T-helper 1 cell treated with Interleukin-12 subunit alpha and Interleukin-12 subunit beta and Interleukin-4 antibody, amounts not matched to agents 30 ng/mL and 1 ng/mL, for 36 hours (primary cell): ENCODE measurements around the gene DUSP8. TPM values are rescaled to one million over a fixed set of nuclear protein-coding genes. Genes with fewer than 3 reads are reported as not detected.

Source experiments
- intact Hi-C: fragments of 100-400 bp; cut with micrococcal nuclease; formaldehyde crosslinking; loops from one replicate; pipeline ENCODE4 v1.15.1; 2024
- total RNA-seq: library from RNA; stranded (reverse); gene quantifications from 2 replicates; pipeline ENCODE4 v1.2.3, GENCODE V29; 2022

Gene DUSP8
- total RNA-seq, 1 donor from 2014 or later: 1.3 TPM

DNA sequence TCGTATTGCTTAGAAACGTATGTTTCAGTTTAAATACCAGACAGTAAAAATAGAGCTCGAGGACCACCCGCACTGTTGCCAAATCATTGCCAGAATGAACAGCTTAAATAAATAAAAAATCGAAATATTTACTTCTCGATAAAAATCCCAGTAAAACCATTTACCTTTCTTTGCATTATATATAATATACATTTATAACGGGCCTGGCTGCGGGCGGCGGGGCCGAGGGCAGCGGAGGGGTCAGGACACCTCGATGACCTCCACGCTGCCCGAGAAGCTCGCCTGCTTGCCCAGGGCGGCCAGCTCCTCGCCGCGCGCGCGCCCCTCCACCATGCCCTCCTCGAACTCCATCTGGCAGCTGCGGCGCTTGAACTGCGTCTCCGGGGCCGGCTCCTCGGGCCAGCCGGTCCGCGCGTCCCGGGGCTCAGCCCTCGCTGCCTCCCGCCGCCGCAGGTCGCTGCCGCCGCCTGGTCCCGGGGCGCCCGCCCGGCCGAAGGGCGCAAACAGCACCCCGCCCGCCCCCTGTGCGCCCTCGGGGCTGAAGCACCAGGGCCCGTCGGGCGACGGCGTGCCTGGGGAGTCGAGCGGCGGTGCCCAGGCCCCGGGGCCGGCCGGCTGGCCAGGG lies 15.7 kb downstream of the DUSP8 start:
- intact Hi-C loops: no loop called here

DNA sequence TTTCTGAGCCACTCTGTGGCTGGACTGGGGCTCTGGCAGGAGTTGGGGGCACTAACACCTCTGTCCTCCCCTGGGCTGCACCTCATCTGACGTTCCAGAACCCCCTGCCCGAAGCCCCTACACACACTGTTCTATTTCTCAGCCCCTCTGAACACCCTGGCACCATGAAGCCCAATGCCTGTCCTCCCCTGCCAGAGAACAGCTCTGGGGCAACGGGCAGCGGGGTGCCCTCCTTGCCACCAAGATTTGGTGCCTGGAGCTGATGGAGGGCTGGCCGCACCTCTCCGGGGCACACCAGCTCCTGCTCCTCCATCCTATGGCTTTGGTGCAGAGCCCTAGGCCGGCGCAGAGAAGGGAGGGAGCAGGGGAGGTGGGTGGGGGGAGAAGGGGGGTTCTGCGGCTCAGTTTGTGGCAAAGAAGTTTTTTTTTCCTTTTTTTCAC lies 16.3 kb downstream of the DUSP8 start:
- intact Hi-C loops: no loop called here

DNA sequence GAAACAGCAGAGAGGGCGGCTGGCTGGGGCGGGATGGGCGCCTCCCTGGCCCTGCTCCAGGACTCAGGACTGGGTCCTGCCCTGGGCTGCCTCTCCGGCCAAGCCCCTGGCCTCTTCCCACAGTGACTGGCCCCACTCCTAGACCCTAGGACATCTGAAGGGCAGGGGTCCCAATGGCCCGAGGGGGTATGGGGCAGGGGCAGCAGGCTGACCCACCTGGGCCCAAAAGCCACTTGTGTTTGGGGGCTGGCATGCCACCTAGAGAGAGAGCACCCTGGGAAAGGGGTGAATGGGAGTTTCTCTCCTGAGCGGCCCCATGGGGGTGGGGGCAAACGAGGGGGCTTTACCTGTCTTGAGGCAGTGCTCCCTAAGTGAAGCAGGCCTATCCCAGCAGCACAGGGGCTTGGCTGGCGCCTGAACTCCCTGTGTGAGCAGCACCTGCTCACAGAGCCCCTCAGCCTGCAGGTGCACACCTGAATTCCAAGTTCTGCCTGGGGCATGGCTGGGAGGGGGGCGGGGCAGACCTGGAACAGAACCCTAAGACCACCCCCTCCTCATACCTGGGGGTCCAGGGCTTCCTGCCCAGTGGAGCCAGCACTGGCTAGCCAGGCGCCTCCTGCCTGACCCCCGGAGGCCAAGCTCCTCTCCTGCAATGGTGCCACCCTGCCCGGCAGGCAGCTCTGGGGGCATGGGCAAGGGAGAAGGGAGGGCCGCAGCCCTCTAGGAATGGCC lies 16.9 kb downstream of the DUSP8 start:
- intact Hi-C loops: no loop called here

DNA sequence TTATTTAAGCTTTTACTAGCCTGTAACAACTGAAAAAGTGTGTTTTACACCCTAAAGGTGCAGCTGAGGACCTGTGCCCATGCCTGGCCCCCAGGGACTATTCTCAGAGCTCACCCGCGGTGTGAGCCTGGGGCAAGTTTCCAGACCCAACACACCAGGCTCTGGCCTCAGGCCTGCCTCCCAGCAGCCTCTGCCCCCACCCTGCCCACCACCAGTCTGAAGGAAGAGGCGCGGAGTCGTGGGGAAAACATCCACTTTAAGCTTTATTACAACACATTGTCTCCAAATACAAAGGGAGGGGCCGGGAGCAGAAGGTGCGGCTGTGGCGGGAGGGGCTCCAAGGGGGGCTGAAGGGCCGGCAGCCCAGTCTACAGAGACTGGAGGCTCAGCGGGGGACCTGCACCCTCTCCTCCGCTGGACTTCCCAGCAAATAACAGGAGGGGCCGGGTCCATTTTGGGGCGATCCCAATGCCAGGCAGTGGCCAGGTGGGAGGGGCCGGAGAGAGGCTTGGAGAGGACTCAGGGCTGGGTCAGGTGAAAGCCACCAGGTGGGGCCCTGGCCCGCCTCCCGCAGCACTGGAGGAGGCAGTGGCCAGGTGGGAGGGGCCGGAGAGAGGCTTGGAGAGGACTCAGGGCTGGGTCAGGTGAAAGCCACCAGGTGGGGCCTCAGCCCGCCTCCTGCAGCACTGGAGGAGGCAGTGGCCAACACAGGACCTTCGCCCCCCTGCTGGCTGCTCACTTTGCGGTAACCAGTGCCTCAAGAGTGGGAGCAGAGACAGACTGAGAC lies 18.1 kb downstream of the DUSP8 start:
- intact Hi-C loops: no loop called here

GRCh38 chr11:1549338-1550330 lies 22.4 kb downstream of the DUSP8 start:
- intact Hi-C loops: no loop called here

GRCh38 chr11:1548221-1549070 lies 23.6 kb downstream of the DUSP8 start:
- intact Hi-C loops: no loop called here

- intact Hi-C loops: no loop called here
These were observed 24.5 kb downstream of the DUSP8 start for GRCh38 chr11:1547467-1548098.

GRCh38 chr11:1546536-1547466 lies 25.3 kb downstream of the DUSP8 start:
- intact Hi-C loops: loop anchor here (1.0 kb wide), 1 partner anchor 28 kb away; no protein-coding TSS in a partner anchor

DNA sequence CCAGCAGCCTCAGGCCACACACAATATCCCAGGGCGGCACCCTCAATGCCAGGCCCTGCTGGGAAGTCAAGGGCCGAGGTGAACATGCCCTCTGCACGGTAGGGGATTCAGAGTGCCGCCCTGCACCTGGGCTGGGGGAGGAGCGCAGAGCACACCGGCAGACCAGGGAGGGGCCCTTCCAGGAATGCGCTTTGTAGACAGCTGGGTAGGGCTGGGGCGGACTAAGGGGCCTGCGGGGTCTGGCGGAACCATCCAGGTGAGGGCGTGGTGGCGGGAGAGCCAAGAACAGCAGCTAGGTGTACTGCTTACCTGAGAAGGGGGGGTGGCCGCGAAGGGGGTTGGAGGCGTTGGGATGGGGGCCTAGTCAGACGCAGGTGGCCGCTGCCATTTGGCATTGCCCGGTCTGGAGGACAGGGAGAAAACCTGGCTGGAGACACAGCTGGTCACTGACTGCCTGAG lies 26.0 kb downstream of the DUSP8 start:
- intact Hi-C loops: loop anchor here (1.0 kb wide), 1 partner anchor 28 kb away; no protein-coding TSS in a partner anchor

GRCh38 chr11:1545432-1545831 lies 26.6 kb downstream of the DUSP8 start:
- intact Hi-C loops: no loop called here

- intact Hi-C loops: no loop called here
These were observed 27.5 kb downstream of the DUSP8 start for GRCh38 chr11:1544536-1544935.

DNA sequence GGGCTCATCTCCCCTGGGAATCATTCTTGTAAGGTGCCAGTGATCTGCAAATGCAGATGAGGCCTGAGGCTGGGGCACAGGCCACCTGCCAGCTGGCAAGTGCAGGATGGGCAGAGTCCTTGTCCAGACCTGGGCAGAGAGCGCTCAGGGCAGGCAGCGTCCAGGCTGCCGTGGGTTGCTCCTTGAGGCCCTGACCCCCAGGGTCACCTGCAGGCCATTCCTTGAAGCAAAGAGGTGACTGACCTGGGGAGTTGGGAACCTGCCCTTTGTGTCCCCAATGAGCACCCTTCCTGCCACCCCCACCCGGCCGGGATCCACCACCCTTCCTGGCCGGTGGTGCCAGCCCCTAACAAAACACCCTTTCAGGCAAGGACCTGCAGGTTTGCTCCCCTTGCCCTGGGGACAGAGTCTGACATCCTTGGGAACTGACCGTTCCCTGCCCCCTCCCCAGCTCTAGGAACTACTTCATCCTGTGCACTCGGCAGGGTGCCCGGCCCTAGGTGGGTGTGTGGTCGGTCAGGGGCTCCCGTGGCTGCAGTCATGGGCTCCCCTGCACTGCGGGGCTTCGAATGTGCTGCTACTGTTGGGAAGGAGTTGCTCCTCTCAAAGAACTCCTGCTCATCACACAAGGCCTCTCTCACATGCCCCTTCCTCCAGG lies 28.3 kb downstream of the DUSP8 start:
- intact Hi-C loops: no loop called here

GRCh38 chr11:1542267-1542666 lies 29.8 kb downstream of the DUSP8 start:
- intact Hi-C loops: no loop called here

DNA sequence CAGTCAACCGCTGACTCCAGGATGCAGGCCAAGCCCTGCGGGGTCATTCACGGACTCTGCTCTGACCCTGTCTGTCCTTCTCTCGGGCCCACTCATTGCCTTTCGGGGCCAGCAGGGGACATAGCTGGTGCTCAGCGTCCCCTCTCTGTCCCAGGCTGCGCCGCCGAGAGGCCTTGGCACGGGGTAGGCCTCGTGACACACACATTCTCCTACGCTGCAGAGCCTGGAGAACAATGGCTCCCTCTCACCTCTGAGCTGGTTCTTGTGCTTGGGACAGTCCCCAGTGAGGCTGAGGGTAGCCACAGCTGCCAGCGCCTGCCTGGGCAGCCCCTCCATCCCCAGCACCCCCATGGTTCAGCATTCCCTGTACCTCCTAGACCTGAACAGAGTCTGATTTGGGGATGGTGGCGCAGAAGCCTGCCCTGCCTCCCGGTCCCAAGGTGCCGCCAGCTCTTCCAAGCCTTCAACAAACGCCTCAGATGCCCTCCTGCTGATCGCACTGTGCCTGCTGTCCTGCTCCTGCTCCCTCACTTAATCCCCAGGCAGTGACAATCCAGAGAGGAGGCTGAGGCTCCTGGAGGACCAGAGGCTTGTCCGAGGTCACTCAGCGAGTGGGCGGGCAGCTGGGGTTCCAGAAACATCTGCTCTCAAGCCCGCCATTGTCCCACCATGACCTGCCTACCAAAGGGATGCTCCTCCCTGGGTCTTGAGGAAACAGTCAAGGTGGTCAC lies 30.4 kb downstream of the DUSP8 start:
- intact Hi-C loops: no loop called here

DNA sequence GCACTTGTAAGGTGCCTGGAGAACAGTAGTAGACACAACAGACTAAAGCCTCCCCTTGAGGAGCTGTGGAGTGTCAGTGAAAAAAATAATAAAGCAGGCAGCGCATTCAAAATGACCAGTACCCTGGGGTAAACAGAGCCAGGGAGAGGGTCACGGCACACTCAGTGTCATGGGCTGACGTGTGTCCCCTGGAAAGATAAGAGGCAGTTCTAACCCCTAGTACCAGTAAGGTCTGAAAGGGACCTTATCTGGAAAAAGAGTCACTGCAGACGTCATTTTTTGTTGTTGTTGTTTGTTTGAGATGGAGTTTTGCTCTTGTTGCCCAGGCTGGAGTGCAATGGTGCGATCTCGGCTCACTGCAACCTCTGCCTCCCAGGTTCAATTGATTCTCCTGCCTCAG lies 32.0 kb downstream of the DUSP8 start:
- intact Hi-C loops: no loop called here

- intact Hi-C loops: no loop called here
These were observed 33.9 kb downstream of the DUSP8 start for GRCh38 chr11:1538153-1538552.
